ENCODE measurements around the gene ZNF385C.
"Not testable (repeated sequence)": the region's sequence is repeated elsewhere in the genome, so short reads cannot be mapped to it uniquely, and the experiment has no call there.

The ZNF385C gene

GRCh38 chr17:42097691-42098631, at the start of gene ZNF385C:
Gene ZNF385C, minus strand, starts transcription at chr17:42098473. Its CDS starts 35,417 bp downstream, at chr17:42063056.
- no peak for DNase-seq

- DNase-seq: no peak
These were observed 48.8 kb upstream of the ZNF385C start for GRCh38 chr17:42146911-42147607.

DNA sequence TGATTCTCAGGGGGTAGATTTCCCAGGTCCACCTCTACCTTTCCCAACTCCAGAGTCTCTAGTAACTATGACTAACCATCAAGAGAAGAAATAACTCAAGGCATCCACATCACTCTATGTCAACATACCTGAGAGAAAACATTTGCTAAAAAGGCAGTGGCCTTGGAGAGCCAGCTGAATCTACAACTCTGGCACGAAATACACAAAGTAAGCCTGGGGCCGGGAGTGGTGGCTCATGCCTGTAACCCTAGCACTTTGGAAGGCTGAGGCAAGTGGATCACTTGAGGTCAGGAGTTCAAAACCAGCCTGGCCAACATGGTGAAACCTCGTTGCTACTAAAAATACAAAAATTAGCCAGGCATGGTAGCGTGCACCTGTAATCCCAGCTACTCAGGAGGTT, 44.9 kb upstream of the ZNF385C start:
- not testable (repeated sequence) for DNase-seq

GRCh38 chr17:42142371-42142896, 44.2 kb upstream of the ZNF385C start:
- no peak for DNase-seq

DNA sequence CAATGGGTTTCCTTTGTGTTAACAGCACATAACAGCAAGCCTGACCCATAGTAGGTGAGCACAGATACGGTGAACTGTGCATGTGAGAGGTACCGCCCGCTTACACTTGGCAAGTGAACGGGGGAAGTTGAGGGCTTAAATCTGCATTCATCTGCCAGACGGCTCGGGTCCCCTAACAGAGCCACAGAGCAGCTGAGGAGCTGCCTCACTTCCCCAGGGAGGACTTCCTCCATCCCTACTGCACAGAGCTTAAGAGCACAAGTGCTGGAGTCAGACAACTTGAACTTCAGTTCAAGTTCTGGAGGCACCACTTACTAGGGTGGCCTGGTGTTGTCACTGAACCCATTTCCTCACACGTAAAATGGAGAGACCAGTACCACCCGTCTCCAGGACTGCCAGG, 43.1 kb upstream of the ZNF385C start:
- DNase-seq: no peak

DNA sequence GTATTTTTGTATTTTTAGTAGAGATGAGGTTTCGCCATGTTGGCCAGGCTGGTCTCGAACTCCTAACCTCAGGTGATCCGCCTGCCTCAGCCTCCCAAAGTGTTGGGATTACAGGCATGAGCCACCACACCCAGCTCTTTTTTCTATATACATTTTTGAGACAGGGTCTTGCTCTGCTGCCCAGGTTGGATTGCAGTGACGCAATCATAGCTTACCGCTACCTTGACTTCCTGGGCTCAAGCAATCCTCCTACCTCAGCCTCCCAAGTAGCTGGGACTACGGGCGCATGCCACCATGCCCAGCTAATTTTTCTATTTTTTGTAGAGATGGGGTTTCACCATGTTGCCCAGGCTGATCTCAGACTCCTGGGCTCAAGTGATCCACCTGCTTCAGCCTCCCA, 42.4 kb upstream of the ZNF385C start:
- not testable (repeated sequence) for DNase-seq

- DNase-seq: no peak
These were observed 40.6 kb upstream of the ZNF385C start for GRCh38 chr17:42138749-42139492.

- DNase-seq: no peak
These were observed 38.4 kb upstream of the ZNF385C start for GRCh38 chr17:42136654-42137051.

DNA sequence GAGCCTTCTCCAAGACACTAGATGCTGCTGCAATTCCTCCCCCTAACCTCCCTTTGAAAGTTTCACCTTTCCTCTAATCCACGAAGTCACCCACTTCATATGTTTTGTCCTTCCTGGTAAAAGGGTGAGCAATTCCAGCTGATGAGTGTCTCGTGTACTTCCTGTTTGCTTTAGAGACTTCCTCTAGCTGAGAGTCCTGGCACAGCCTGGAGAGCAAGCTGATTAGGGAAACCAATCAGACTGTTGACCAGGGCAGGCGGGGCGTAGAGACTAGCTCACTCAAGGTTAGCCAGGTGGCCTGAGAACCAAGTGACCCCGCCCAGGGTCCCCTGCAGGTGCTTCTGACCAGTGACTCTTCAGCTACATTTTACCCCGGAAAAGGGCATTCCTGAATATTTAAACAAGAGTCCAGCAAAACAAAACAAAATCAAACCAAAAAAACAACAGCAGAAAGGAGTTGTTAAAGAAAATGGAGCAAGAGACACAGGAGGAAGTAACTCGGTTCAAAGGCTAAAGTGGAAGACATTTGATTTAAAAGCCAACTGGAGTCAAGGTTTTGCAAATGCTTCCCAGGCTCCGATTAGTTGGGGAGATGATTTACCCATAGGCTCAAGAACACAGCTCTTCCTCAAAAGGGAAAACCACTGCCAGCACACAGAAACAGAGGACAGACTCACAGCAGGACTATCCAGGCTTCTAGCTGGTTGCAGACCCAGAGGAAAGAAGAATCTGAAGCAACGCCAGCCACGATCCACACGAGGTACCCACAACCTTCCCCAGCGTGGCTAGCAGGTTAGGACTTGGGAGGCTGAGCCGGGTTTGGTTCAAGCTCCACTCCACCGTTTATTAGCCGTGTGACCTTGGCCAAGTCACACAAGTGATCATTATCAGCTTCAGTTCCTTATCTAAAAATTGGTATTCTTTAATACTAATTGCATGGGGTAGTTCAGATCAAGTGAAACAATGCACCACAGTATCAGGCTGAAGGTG, 37.7 kb upstream of the ZNF385C start:
- DNase-seq: peak; percentile 77 to 80

GRCh38 chr17:42135151-42135550, 36.9 kb upstream of the ZNF385C start:
- no peak for DNase-seq

DNA sequence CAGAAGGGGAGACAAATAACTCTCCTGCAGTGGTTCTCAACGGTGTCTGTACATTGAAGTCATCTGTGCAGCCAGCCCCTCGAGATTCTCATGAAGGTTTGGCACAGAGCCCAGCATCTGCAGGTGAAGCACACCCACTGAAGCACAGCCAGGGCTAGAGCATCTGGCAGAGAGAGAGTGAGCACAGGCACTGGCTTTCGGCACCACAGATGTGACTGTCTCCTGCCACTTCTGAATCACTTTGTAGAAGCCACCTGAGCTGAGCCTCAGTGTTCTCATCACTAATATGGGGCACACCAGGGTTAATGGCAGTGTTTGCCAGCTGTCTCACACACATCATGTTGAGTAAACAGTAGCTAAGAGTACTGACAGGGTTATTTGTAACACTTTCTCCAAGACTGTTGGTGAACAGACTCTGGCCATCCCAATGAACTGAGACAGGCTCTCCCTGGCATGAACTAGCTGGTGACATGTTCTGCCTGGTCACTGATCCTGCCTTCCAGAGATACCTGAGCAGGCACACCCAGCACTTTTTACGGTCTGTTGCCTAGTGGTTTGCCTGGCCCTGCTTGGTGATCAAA, 35.3 kb upstream of the ZNF385C start:
- DNase-seq: peak; percentile 86 to 89

DNA sequence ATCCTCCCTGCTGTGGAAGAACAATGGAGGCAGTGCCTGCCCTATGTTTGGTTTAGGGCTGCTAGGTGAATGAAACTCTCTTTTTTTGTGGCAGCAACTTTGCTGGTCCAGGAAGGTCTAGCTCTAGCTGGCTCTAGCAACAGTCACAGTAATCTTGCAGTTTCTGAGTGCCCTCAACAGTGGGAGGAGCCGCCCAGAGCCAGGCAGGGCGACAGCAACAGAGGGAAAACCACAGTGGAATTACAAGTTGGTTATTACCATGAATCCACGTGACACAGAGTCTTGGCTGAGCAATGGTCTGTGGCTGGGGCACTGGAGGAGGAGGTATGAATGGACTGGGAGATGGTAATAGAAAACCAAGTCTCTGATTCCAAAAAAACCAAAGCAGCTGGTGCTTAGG, 34.7 kb upstream of the ZNF385C start:
- no peak for DNase-seq

GRCh38 chr17:42131981-42132432, 33.7 kb upstream of the ZNF385C start:
- no peak for DNase-seq

GRCh38 chr17:42131232-42131631, 33.0 kb upstream of the ZNF385C start:
- DNase-seq: no peak

DNA sequence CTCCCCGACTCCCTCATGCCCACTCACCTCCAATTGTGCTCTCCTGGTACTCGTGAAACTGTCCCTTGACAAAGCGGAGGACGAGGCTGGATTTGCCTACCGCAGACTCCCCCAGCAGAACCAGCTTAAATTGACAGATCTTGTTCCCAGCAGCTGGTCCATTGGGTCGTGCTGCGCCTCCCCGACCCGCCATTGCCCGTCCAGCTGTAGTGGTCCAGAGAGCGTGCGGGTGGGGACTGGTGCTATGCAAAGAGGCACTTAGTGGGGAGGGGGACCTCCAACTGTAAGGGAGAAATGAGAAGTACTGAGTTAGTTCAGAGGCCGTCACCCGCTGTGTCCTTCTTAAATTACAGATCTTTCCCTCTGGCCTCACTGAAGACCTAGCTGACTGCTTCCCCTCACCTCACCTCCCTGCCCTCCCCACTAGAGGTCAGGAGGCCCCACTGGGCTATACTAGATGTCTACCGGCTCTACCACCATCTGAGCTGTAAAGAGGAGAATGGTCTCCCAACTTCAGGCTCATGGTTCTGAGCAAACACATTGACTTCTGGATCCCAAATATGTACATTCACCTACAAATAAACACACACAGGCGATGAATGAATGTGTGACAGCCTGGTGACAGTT, 32.1 kb upstream of the ZNF385C start:
- no peak for DNase-seq

DNA sequence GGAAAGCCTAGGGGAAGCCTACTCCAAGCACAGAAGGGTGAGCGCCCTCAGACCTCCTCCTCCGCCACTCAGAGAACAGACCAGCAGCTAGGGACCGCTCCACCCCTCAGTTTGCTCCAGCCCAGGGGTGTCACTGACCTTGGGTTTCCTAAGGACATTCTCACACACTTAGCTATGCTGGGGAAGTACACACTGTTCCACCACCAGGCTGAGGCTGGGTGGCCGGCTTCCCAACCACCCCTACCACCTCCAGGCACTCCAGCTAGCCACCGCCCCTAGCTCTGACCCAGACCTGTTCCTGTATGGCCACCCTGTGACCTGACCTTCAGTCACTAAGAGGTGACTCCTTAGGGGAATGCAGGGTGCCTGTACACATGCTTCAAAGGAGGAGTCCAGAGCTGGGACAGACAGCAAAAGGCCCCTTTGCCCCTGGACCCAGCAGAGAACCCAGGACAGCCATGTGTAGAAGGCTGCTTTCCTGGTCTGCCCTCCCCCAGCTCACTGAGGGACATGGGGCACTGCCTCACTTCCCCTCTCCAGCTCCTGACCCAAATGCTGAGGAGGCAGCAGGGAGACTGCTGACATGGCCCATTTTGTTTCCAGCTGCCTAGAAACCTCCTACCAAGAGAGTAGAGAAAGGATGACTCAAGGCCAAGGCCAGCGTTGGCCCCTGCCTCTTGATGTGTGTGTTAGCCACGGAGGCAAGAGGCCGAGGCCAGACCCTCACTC, 31.0 kb upstream of the ZNF385C start:
- DNase-seq: no peak

DNA sequence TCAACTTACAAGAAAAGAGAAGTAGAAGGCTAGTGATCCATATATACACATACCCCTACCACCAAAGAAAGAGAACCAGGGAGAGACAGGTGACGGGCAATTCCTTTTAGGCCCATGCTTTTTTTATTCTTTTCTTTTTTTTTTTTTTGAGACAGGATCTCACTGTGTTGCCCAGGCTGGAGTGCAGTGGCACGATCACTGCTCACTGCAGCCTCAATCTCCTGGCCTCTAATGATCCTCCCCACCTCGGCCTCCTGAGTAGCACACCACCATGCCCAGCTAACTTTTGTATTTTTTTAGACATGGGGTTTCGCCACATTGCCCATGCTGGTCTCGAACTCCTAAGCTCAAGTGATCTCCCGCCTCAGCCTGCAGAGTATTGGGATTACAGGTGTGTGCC, 29.1 kb upstream of the ZNF385C start:
- no peak for DNase-seq

GRCh38 chr17:42126836-42127235, 28.6 kb upstream of the ZNF385C start:
- DNase-seq: no peak

DNA sequence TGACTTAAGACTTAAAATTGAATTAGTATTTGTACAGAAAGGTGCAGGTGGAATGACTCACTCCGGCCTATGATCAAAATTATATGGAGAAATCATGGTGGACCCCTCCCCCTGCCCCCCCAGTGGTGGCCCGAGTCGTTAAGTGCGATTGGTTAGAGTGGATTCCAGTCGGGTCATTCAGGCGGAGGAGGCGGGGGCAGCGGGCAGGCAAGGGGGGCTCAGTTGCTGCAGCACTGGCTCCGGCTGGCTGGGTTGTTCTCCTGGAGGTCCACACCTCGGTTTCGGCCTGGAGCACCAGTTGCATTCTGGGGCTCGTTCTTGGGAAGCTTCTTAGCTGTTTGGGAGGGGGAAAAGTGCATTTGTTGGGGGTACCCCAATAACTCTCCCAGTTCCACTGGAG, 27.3 kb upstream of the ZNF385C start:
- DNase-seq: no peak

DNA sequence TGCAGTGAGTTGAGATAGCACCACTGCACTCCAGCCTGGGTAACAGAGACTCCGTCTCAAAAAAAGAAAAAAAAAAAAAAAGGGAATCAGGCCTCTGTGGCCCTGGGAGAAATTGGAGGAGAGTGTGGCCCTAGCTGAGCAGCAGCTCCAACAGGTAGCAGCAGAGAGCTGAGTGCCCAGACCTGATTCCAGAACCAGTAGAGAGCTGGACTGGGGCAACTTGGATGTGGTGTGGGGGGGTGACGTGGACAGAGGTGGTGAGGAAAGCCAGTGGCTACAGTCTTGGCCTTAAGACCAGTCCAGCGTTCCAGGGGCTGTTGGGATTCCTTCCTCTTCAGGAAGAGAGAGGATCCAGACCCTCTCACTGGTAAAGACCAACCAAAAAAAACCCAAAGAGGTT, 26.0 kb upstream of the ZNF385C start:
- DNase-seq: no peak
